SK-N-SH (cell line): Measurements from ENCODE around the gene PRPF18. TPM values are rescaled to one million over a fixed set of nuclear protein-coding genes. Genes with fewer than 3 reads are reported as not detected.

Experiments used
- CTCF ChIA-PET: fragments of 300-600, 350-600 bp; formaldehyde crosslinking; extraction: SDS; loops from one replicate; lab custom pipeline; 2021; lab: Yijun Ruan, JAX
- POLR2A ChIA-PET: fragments of 350-600 bp; sonication (Branson Sonifier 250); formaldehyde crosslinking; extraction: SDS; loops from one replicate; lab custom pipeline; 2020; ENCODE audit warnings: antibody characterized with exemption, inconsistent platforms; lab: Yijun Ruan, JAX
- DNase-seq: peaks from one replicate; pipeline ENCODE4 v3.0.0; 2012
- H2AFZ ChIP-seq: fragments of 200-600 bp; sonication (generic); 2 replicates; pipeline ENCODE4 v1.8.1; 2016; ENCODE audit warnings: antibody characterized with exemption, mild to moderate bottlenecking, low read depth
- H3F3A ChIP-seq: fragments of 200-600 bp; sonication (generic); replicated peaks from 2 replicates; pipeline ENCODE3; 2016; ENCODE audit warnings: antibody characterized with exemption, mild to moderate bottlenecking; ENCODE audit not compliant: insufficient read depth
- H3K27ac ChIP-seq, 2 experiments: fragments of 200-500 bp in 1 of 2; fragments of 200-600 bp in 1 of 2; sonication (Bioruptor generic) in 1 of 2; sonication (generic), shearing (Covaris generic) in 1 of 2; 2 replicates each; pipeline versions ENCODE4 v1.5.1 to v1.6.1; 2014 to 2016; ENCODE audit warnings: low read depth in 2 of 2, inconsistent platforms in 1 of 2, low read length in 1 of 2, mild to moderate bottlenecking in 1 of 2, mixed read lengths in 1 of 2
- H3K27me3 ChIP-seq: fragments of 200-600 bp; sonication (generic), shearing (Covaris generic); 2 replicates; pipeline ENCODE4 v1.6.1; 2016; ENCODE audit warnings: mixed run types; ENCODE audit not compliant: insufficient read depth
- H3K36me3 ChIP-seq, 2 experiments: fragments of 200-500 bp in 1 of 2; fragments of 200-600 bp in 1 of 2; sonication (Bioruptor generic) in 1 of 2; sonication (generic) in 1 of 2; replicated peaks in 1 of 2; 2 replicates each; pipeline versions ENCODE3 to v1.5.1; 2014 to 2016; ENCODE audit warnings: low read length in 1 of 2, mild to moderate bottlenecking in 1 of 2; ENCODE audit not compliant: insufficient read depth in 2 of 2, control insufficient read depth in 1 of 2
- H3K4me1 ChIP-seq, 2 experiments: fragments of 200-500 bp in 1 of 2; fragments of 200-600 bp in 1 of 2; sonication (Bioruptor generic) in 1 of 2; sonication (generic), shearing (Covaris generic) in 1 of 2; 2 replicates each; pipeline versions ENCODE4 v1.5.1 to v1.6.1; 2014 to 2016; ENCODE audit warnings: low read depth in 1 of 2, low read length in 1 of 2, mixed run types in 1 of 2; ENCODE audit not compliant: insufficient read depth in 2 of 2, control insufficient read depth in 1 of 2
- H3K4me2 ChIP-seq: fragments of 200-600 bp; sonication (generic), shearing (Covaris generic); 2 replicates; pipeline ENCODE4 v1.6.1; 2017; ENCODE audit warnings: mixed run types
- H3K4me3 ChIP-seq, 2 experiments: fragments of 200-500 bp in 1 of 2; fragments of 200-600 bp in 1 of 2; sonication (Bioruptor generic) in 1 of 2; sonication (generic), shearing (Covaris generic) in 1 of 2; 2 replicates each; pipeline versions ENCODE4 v1.5.1 to v1.8.1; 2014 to 2016; ENCODE audit warnings: low read depth in 2 of 2, inconsistent platforms in 1 of 2, low read length in 1 of 2, mild to moderate bottlenecking in 1 of 2, mixed read lengths in 1 of 2, moderate library complexity in 1 of 2
- H3K79me2 ChIP-seq: fragments of 200-600 bp; sonication (generic); 2 replicates; pipeline ENCODE4 v1.8.1; 2017; ENCODE audit warnings: mild to moderate bottlenecking; ENCODE audit not compliant: insufficient read depth
- H3K9ac ChIP-seq: fragments of 200-600 bp; sonication (generic); 2 replicates; pipeline ENCODE4 v1.6.1; 2017; ENCODE audit warnings: mixed run types
- H3K9me2 ChIP-seq: fragments of 200-600 bp; sonication (generic); 2 replicates; pipeline ENCODE4 v1.6.1; 2017; ENCODE audit warnings: mixed run types
- H3K9me3 ChIP-seq: fragments of 200-600 bp; sonication (generic); 2 replicates; pipeline ENCODE4 v1.6.1; 2017; ENCODE audit warnings: mixed run types, mild to moderate bottlenecking, moderate library complexity
- H4K20me1 ChIP-seq: fragments of 200-600 bp; sonication (generic); 2 replicates; pipeline ENCODE4 v1.6.1; 2017; ENCODE audit warnings: mild to moderate bottlenecking, mixed run types; ENCODE audit not compliant: insufficient read depth
- CHD2 ChIP-seq: fragments of 150-350 bp; IDR thresholded peaks from 2 replicates; pipeline ENCODE4 v1.6.1; 2018; ENCODE audit warnings: low read length; ENCODE audit not compliant: partially characterized antibody
- ELF1 ChIP-seq: IDR thresholded peaks from 2 replicates; pipeline ENCODE4 v1.4.0; 2012
- EZH2phosphoT487 ChIP-seq: fragments of 200-600 bp; sonication (generic); IDR thresholded peaks from 2 replicates; pipeline ENCODE4 v1.6.1; 2017; ENCODE audit warnings: low read depth, mixed run types, mild to moderate bottlenecking, antibody characterized with exemption, moderate library complexity, borderline replicate concordance
- FOSL2 ChIP-seq: IDR thresholded peaks from 2 replicates; pipeline ENCODE4 v1.4.0; 2012; ENCODE audit warnings: low read depth, mild to moderate bottlenecking, moderate library complexity, borderline replicate concordance
- FOXM1 ChIP-seq: IDR thresholded peaks from 2 replicates; pipeline ENCODE4 v1.4.0; 2012; ENCODE audit warnings: low read depth, mild to moderate bottlenecking
- GATA2 ChIP-seq: sonication (generic); formaldehyde crosslinking; IDR thresholded peaks from 2 replicates; pipeline ENCODE4 v1.5.0; 2020; ENCODE audit warnings: mild to moderate bottlenecking, missing genetic modification reagents
- IRF3 ChIP-seq: fragments of 150-350 bp; IDR thresholded peaks from 2 replicates; pipeline ENCODE4 v1.6.1; 2016; ENCODE audit warnings: mild to moderate bottlenecking, low read depth, low read length
- JUND ChIP-seq: IDR thresholded peaks from 2 replicates; pipeline ENCODE4 v1.4.0; 2012
- MEF2A ChIP-seq: IDR thresholded peaks from 2 replicates; pipeline ENCODE4 v1.4.0; 2012; ENCODE audit warnings: low read depth, borderline replicate concordance
- NRF1 ChIP-seq: IDR thresholded peaks from 2 replicates; pipeline ENCODE4 v1.6.1; 2012; ENCODE audit warnings: low read depth, mild to moderate bottlenecking, low read length
- POLR2AphosphoS5 ChIP-seq: IDR thresholded peaks from 2 replicates; pipeline ENCODE4 v1.6.1; 2012; ENCODE audit warnings: low read depth, low read length
- RCOR1 ChIP-seq: fragments of 150-350 bp; IDR thresholded peaks from 2 replicates; pipeline ENCODE4 v1.6.1; 2017; ENCODE audit warnings: antibody characterized with exemption, low read length
- REST ChIP-seq: IDR thresholded peaks from 2 replicates; pipeline ENCODE4 v1.6.1; 2012; ENCODE audit warnings: mild to moderate bottlenecking, low read depth, low read length, moderate library complexity
- TEAD4 ChIP-seq: IDR thresholded peaks from 2 replicates; pipeline ENCODE4 v1.4.0; 2012; ENCODE audit warnings: mild to moderate bottlenecking, borderline replicate concordance; ENCODE audit not compliant: insufficient read depth
- USF1 ChIP-seq: IDR thresholded peaks from 2 replicates; pipeline ENCODE4 v1.4.0; 2012; ENCODE audit warnings: low read depth, borderline replicate concordance
- USF2 ChIP-seq: fragments of 150-350 bp; IDR thresholded peaks from 2 replicates; pipeline ENCODE4 v1.6.1; 2017; ENCODE audit warnings: antibody characterized with exemption, low read length, low read depth, borderline replicate concordance
- WGBS: methylation state at CpG from one replicate; pipeline ENCODE4 v1.1.6; 2017; ENCODE audit warnings: low lambda C conversion rate; 5-methylcytosine and 5-hydroxymethylcytosine counted together
- polyA plus RNA-seq, 3 experiments: library from polyadenylated mRNA; depleted of rRNA; stranded (reverse); fragments of >200 nt; gene quantifications; 2 replicates each; pipeline ENCODE4 v1.2.3, GENCODE V29; 2012

PRPF18 gene
- polyA plus RNA-seq, 1 of the 3 experiments (the other 2 are of a cell fraction): 12.1 TPM

GRCh38 chr10:13629116-13629515, 42.4 kb downstream of the PRPF18 start:
- Histone ChIP-seq H3K4me3 (no peak overlapping the region), H3K9me2 (no peaks in the 10 kb centered on the region), H3K9me3 (no peaks in the 10 kb centered on the region), H3F3A (no peaks in the 10 kb centered on the region), H3K27me3 (no peaks in the 10 kb centered on the region), H2AFZ (no peak overlapping the region), H3K9ac (no peak overlapping the region), H3K36me3 (peaks cover 28 to 49% of the 10 kb centered on the region in 2 experiments), H3K4me1 (peaks cover 0 to 4% of the 10 kb centered on the region in 2 experiments; a peak in 1 of 4 replicates), H3K4me2 (no peak overlapping the region), H3K27ac (no peak overlapping the region), H4K20me1 (no peaks in the 10 kb centered on the region), H3K79me2 (no peaks in the 10 kb centered on the region)
- DNase-seq: no peak
- POLR2A ChIA-PET: no interaction called here
- TF ChIP-seq TEAD4 (no peak), FOSL2 (no peak), RCOR1 (no peak), ELF1 (no peak), POLR2AphosphoS5 (no peak)
- CTCF ChIA-PET: interaction anchor here (0.7 kb wide), 1 partner anchor 26 kb away, joined by 4 read pairs; no protein-coding TSS in a partner anchor
- 98% methylated on average over 2 of the region's 2 CpGs for WGBS

GRCh38 chr10:13630231-13630630, 43.5 kb downstream of the PRPF18 start:
- Histone ChIP-seq H3K4me1 (peaks cover 0 to 4% of the 10 kb centered on the region in 2 experiments; a peak in 1 of 4 replicates), H3K4me2 (no peak overlapping the region)
- CTCF ChIA-PET: interaction anchor here (1.5 to 2.5 kb wide), 2 partner anchors 9 to 16 kb away, joined by 6 to 9 read pairs; no protein-coding TSS in a partner anchor

More at GRCh38 chr10:13630231-13630630, 43.5 kb downstream of the PRPF18 start:
- no peak overlapping the region for H3K27ac ChIP-seq
- POLR2A ChIA-PET: no interaction called here
- peaks cover 28 to 49% of the 10 kb centered on the region in 2 experiments for H3K36me3 ChIP-seq
- DNase-seq: no peak
- no peak for TF ChIP-seq NRF1
- no peak for TF ChIP-seq JUND
- no peak for TF ChIP-seq CHD2
- TF ChIP-seq GATA2 (CRISPR knock-in tag): no peak
- no peak for TF ChIP-seq MEF2A
- TF ChIP-seq IRF3: no peak
- no peak for TF ChIP-seq USF2
- TF ChIP-seq REST: no peak
- TF ChIP-seq FOXM1: no peak
- no peak for TF ChIP-seq USF1
- no peak for TF ChIP-seq EZH2phosphoT487
- H2AFZ ChIP-seq: no peak overlapping the region
- H4K20me1 ChIP-seq: no peaks in the 10 kb centered on the region
- H3F3A ChIP-seq: no peaks in the 10 kb centered on the region
- H3K9me2 ChIP-seq: no peaks in the 10 kb centered on the region
- no peaks in the 10 kb centered on the region for H3K9me3 ChIP-seq
- no peaks in the 10 kb centered on the region for H3K79me2 ChIP-seq
- H3K4me3 ChIP-seq: no peak overlapping the region
- H3K9ac ChIP-seq: no peak overlapping the region
- H3K27me3 ChIP-seq: no peaks in the 10 kb centered on the region
